Activated naive CD8-positive, alpha-beta T cell treated with anti-CD3 and anti-CD28 coated beads, Interleukin-2, amount 50 U/mL, for 24 hours (primary cell): ENCODE data around the gene RAB4B.
A peak's percentile ranks its signal among the peaks of the same experiment; 100 is the strongest.
"Not testable (repeated sequence)": the region's sequence is repeated elsewhere in the genome, so short reads cannot be mapped to it uniquely, and the experiment has no call there.

Source experiments
- ATAC-seq: fragments of 150-1000 bp; cut with Tn5 transposase; one replicate; pipeline ENCODE4 v1.10.0; 2021
- DNase-seq: peaks from one replicate; pipeline ENCODE4 v3.0.0; 2021
- H3K27ac Mint-ChIP-seq: one replicate; pipeline ENCODE4 v1.8.0; 2021; ENCODE audit warnings: mild to moderate bottlenecking, mixed read lengths
- H3K27me3 Mint-ChIP-seq: one replicate; pipeline ENCODE4 v1.8.0; 2021; ENCODE audit warnings: mixed read lengths
- H3K36me3 Mint-ChIP-seq: one replicate; pipeline ENCODE4 v1.8.0; 2021; ENCODE audit warnings: low read depth, mixed read lengths
- H3K4me1 Mint-ChIP-seq: one replicate; pipeline ENCODE4 v1.8.0; 2021; ENCODE audit warnings: mixed read lengths
- H3K4me3 Mint-ChIP-seq: one replicate; pipeline ENCODE4 v1.8.0; 2021; ENCODE audit warnings: mild to moderate bottlenecking, moderate library complexity, mixed read lengths
- H3K9me3 Mint-ChIP-seq: one replicate; pipeline ENCODE4 v1.8.0; 2021; ENCODE audit warnings: mixed read lengths

Gene RAB4B

DNA sequence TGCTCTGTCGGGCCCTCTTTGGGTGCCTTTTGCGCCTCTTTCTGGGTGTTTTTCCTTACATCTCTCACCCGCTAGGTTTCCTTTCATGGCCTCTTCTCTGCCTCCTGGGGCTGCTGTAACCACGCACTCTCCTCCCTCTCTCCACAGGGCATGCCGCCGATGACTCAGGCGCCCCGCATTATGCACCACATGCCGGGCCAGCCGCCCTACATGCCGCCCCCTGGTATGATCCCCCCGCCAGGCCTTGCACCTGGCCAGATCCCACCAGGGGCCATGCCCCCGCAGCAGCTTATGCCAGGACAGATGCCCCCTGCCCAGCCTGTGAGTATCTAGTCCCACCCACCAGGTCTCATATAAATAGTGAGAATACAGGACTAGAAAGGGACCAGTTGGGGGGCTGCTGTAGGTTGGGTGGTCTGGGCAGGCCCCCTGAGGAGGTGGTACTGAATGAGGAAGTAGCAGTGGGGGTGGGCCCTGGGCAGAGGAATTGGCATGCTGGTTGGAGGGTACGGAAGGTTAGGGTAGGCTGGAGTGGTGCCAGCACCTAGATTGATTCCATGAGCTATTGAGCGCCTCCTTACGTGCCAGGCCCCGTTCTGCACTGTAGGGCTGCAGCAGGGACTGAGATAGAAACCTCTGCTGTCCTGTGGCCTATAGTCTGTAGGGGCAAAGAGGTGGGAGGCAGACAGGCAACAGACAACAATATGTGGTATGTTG, 15.1 kb upstream of the RAB4B start:
- DNase-seq (peak; percentile 51), ATAC-seq (peak; percentile 66)
- H3K27me3 Mint-ChIP-seq = no peaks in the 10 kb centered on the region
- peak overlapping the region; percentile 90 for H3K27ac Mint-ChIP-seq
- peaks cover 78% of the 10 kb centered on the region for H3K36me3 Mint-ChIP-seq
- no peaks in the 10 kb centered on the region for H3K9me3 Mint-ChIP-seq
- peak overlapping the region; percentile 59 for H3K4me3 Mint-ChIP-seq
- H3K4me1 Mint-ChIP-seq = peaks cover 72% of the 10 kb centered on the region

GRCh38 chr19:40763526-40763925, 14.5 kb upstream of the RAB4B start:
- H3K4me3 Mint-ChIP-seq = peak overlapping the region; percentile 59
- ATAC-seq = no peak
- peak overlapping the region; percentile 90 for H3K27ac Mint-ChIP-seq
- H3K4me1 Mint-ChIP-seq = peaks cover 66% of the 10 kb centered on the region
- DNase-seq = no peak
- H3K27me3 Mint-ChIP-seq = no peaks in the 10 kb centered on the region
- H3K36me3 Mint-ChIP-seq = peaks cover 72% of the 10 kb centered on the region
- H3K9me3 Mint-ChIP-seq = no peaks in the 10 kb centered on the region

GRCh38 chr19:40763963-40764362, 14.1 kb upstream of the RAB4B start:
- Mint-ChIP-seq H3K4me3 (peak overlapping the region; percentile 59), H3K4me1 (peaks cover 69% of the 10 kb centered on the region), H3K27ac (peak overlapping the region; percentile 90), H3K27me3 (no peaks in the 10 kb centered on the region), H3K36me3 (peaks cover 72% of the 10 kb centered on the region), H3K9me3 (no peaks in the 10 kb centered on the region)
- peak; percentile 64 for DNase-seq
- peak; percentile 81 for ATAC-seq

DNA sequence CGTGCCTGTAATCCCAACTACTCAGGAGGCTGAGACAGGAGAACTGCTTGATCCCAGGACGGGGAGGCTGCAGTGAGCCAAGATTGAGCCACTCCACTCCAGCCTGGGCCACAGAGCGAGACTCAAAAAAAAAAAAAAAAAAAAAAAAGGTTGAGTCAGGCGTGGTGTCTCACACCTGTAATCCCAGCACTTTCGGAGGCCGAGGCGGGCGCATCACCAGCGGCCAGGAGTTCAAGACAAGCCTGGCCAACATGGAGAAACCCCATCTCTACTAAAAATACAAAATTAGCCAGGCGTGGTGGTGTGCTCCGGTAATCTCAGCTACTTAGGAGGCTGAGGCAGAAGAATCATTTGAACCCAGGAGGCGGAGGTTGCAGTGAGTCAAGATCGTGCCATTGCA, 11.7 kb upstream of the RAB4B start:
- ATAC-seq, H3K27ac Mint-ChIP-seq, DNase-seq, H3K9me3 Mint-ChIP-seq, H3K4me3 Mint-ChIP-seq, H3K27me3 Mint-ChIP-seq: not testable (repeated sequence)
- peaks cover 67% of the 10 kb centered on the region for H3K36me3 Mint-ChIP-seq
- H3K4me1 Mint-ChIP-seq = peaks cover 57% of the 10 kb centered on the region

- H3K36me3 Mint-ChIP-seq = peaks cover 45% of the 10 kb centered on the region
- H3K9me3 Mint-ChIP-seq = peaks cover 4% of the 10 kb centered on the region
- no peak overlapping the region for H3K4me3 Mint-ChIP-seq
- peaks cover 33% of the 10 kb centered on the region for H3K4me1 Mint-ChIP-seq
- peak overlapping the region; percentile 8 for H3K27ac Mint-ChIP-seq
- ATAC-seq (no peak), DNase-seq (no peak)
- H3K27me3 Mint-ChIP-seq = no peaks in the 10 kb centered on the region
Observed at GRCh38 chr19:40768869-40769268, 9.2 kb upstream of the RAB4B start.

- Mint-ChIP-seq H3K4me1 (peaks cover 26% of the 10 kb centered on the region), H3K27ac (peak overlapping the region; percentile 7), H3K36me3 (peaks cover 24% of the 10 kb centered on the region)
- H3K9me3 Mint-ChIP-seq, H3K27me3 Mint-ChIP-seq, ATAC-seq, DNase-seq, H3K4me3 Mint-ChIP-seq: not testable (repeated sequence)
Observed at GRCh38 chr19:40771101-40771862, 6.8 kb upstream of the RAB4B start.

GRCh38 chr19:40774916-40775631, 3.0 kb upstream of the RAB4B start, which contains the start of gene MIA:
Gene MIA, plus strand, starts transcription at chr19:40775521. Its CDS starts 22 bp downstream, at chr19:40775543.
- no peak within 1 kb of the TSS for H3K27ac Mint-ChIP-seq
- H3K36me3 Mint-ChIP-seq = peaks cover 11% of the 10 kb centered on the region
- peak within 1 kb of the TSS; percentile 12 for H3K4me3 Mint-ChIP-seq
- H3K9me3 Mint-ChIP-seq = peaks cover 4% of the 10 kb centered on the region
- ATAC-seq (no peak), DNase-seq (no peak)
- H3K4me1 Mint-ChIP-seq = peaks cover 52% of the 10 kb centered on the region
- no peaks in the 10 kb centered on the region for H3K27me3 Mint-ChIP-seq

DNA sequence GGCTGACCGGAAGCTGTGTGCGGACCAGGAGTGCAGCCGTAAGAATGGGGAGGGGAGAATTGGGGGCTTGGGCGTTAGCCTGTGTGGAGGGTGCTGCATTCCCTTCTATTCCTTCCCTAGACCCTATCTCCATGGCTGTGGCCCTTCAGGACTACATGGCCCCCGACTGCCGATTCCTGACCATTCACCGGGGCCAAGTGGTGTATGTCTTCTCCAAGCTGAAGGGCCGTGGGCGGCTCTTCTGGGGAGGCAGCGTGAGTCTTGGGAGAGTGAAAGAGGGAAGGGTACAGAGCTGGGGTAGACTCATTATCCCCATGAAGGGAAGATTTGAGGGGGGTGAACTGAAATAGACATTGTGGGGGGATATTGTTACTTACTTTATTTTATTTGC, 2.4 kb upstream of the RAB4B start:
- Mint-ChIP-seq H3K9me3 (peaks cover 4% of the 10 kb centered on the region), H3K27me3 (no peaks in the 10 kb centered on the region), H3K36me3 (peaks cover 9% of the 10 kb centered on the region), H3K27ac (no peak overlapping the region), H3K4me1 (peaks cover 55% of the 10 kb centered on the region), H3K4me3 (no peak overlapping the region)
- DNase-seq (no peak), ATAC-seq (no peak)

GRCh38 chr19:40776364-40776763, 1.7 kb upstream of the RAB4B start:
- H3K36me3 Mint-ChIP-seq = peaks cover 6% of the 10 kb centered on the region
- no peak overlapping the region for H3K27ac Mint-ChIP-seq
- H3K27me3 Mint-ChIP-seq = no peaks in the 10 kb centered on the region

GRCh38 chr19:40776932-40777644, 959 bp upstream of the RAB4B start:
- DNase-seq = peak; percentile 88
- no peaks in the 10 kb centered on the region for H3K27me3 Mint-ChIP-seq
- peak overlapping the region; percentile 90 for H3K4me3 Mint-ChIP-seq
- H3K27ac Mint-ChIP-seq = peak overlapping the region; percentile 98
- peaks cover 62% of the 10 kb centered on the region for H3K4me1 Mint-ChIP-seq
- H3K9me3 Mint-ChIP-seq = no peaks in the 10 kb centered on the region
- ATAC-seq = peak; percentile 76
- peaks cover 9% of the 10 kb centered on the region for H3K36me3 Mint-ChIP-seq

More at GRCh38 chr19:40776364-40776763, 1.7 kb upstream of the RAB4B start:
- ATAC-seq = no peak
- H3K4me1 Mint-ChIP-seq = peaks cover 60% of the 10 kb centered on the region
- peak overlapping the region; percentile 12 for H3K4me3 Mint-ChIP-seq
- H3K9me3 Mint-ChIP-seq = no peaks in the 10 kb centered on the region
- no peak for DNase-seq

- Mint-ChIP-seq H3K9me3 (no peaks in the 10 kb centered on the region), H3K27ac (peak overlapping the region; percentile 98), H3K27me3 (no peaks in the 10 kb centered on the region), H3K4me1 (peaks cover 62% of the 10 kb centered on the region), H3K4me3 (peak overlapping the region; percentile 90), H3K36me3 (peaks cover 11% of the 10 kb centered on the region)
- DNase-seq = no peak
- ATAC-seq = no peak
Observed at GRCh38 chr19:40777645-40777936, 456 bp upstream of the RAB4B start.

DNA sequence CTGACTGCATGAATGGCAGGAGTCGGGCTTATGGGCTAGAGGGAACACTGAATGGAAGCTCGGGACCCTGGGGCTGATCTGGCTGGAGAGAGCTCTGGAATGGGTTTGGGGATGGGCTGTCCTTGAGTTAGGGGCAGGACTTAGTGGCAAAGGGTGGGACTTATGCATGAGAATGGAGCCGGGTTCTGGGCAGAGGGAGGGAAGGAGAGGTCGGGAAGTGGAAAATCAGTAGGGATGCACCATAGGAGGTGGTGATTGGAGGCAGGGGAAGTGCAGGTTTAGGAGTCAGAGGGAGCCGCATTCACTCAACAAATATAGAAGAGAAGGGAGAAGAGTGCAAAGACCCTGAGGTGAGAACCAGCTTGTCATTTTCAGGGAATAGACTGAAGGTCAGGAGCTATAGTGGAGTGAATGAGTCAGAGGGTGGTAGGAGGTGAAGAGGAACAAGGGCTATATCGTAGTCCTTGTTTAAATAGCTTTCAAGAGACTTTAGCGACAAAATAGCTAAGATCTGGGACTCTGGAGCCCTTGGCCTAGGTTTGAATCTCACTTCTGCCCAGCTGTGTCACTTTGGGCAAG, 748 bp downstream of the RAB4B start:
- DNase-seq = no peak
- peak; percentile 27 for ATAC-seq
- Mint-ChIP-seq H3K4me1 (peaks cover 62% of the 10 kb centered on the region), H3K27me3 (no peaks in the 10 kb centered on the region), H3K9me3 (no peaks in the 10 kb centered on the region), H3K36me3 (peaks cover 11% of the 10 kb centered on the region), H3K27ac (peak overlapping the region; percentile 98), H3K4me3 (peak overlapping the region; percentile 90)

DNA sequence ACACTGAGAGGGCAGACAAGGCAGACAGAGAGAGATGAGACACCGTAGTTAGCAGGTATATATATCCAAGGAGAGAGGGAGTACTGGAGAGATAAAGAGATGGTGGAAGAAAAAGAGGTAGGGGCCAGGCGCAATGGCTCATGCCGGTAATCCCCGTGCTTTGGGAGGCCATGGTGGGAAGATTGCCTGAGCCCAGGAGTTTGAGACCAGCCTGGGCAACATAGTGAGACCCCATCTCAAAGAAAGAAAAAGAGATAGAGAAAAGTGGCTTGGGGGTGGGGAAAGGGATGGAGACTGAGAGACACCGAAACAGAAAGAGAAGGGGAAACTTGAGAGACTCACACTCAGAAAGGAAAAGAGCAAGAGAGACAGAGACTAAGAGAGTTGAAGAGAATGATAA, 2.5 kb downstream of the RAB4B start:
- H3K27me3 Mint-ChIP-seq = no peaks in the 10 kb centered on the region
- no peaks in the 10 kb centered on the region for H3K9me3 Mint-ChIP-seq
- no peak overlapping the region for H3K4me3 Mint-ChIP-seq
- no peak for ATAC-seq
- no peak for DNase-seq
- H3K4me1 Mint-ChIP-seq = peaks cover 54% of the 10 kb centered on the region
- peaks cover 11% of the 10 kb centered on the region for H3K36me3 Mint-ChIP-seq
- peak overlapping the region; percentile 98 for H3K27ac Mint-ChIP-seq

DNA sequence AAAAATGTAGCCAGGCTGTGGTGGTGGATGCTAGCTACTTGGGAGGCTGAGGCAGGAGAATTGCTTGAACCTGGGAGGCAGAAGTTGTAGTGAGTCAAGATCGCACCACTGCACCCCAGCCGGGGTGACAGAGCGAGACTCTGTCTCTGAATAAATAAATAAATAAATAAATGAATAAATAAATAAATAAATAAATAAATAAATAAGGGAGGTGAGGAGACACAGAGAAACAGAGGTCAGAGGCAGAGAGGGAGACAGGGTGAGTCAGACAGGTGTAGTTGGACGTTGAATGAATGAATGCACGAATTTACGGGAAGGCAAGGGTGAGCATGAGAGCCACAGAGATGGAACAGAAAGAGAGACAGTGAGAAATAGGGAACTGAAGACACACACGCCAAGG, 3.1 kb downstream of the RAB4B start:
- no peaks in the 10 kb centered on the region for H3K9me3 Mint-ChIP-seq
- H3K36me3 Mint-ChIP-seq = peaks cover 11% of the 10 kb centered on the region
- peaks cover 51% of the 10 kb centered on the region for H3K4me1 Mint-ChIP-seq
- no peak for DNase-seq
- ATAC-seq = no peak
- no peak overlapping the region for H3K27ac Mint-ChIP-seq
- no peaks in the 10 kb centered on the region for H3K27me3 Mint-ChIP-seq
- no peak overlapping the region for H3K4me3 Mint-ChIP-seq
